H1 (cell line): ENCODE results near the gene ZNF283. TPM values are rescaled to one million over a fixed set of nuclear protein-coding genes. Genes with fewer than 3 reads are reported as not detected.

Experiments used
- GTF2F1 ChIP-seq: IDR thresholded peaks from 2 replicates; pipeline ENCODE4 v1.6.1; 2012; ENCODE audit warnings: low read depth, low read length, improper control_type of control experiment, borderline replicate concordance
- JUND ChIP-seq: IDR thresholded peaks from 2 replicates; pipeline ENCODE4 v1.6.1; 2011; ENCODE audit warnings: mild to moderate bottlenecking, improper control_type of control experiment, low read length
- SIN3A ChIP-seq, 2 experiments: IDR thresholded peaks in 1 of 2; conservative IDR thresholded peaks in 1 of 2; 2 replicates each; pipeline ENCODE4 v1.6.1; 2011 to 2012; ENCODE audit warnings: low read length in 2 of 2, improper control_type of control experiment in 1 of 2, low read depth in 1 of 2, mild to moderate bottlenecking in 1 of 2
- polyA plus RNA-seq, 7 experiments: library from polyadenylated mRNA; depleted of rRNA in 3 of 7; stranded (reverse) in 5 of 7; unstranded in 2 of 7; fragments of >200 nt in 5 of 7; fragments of 200-250 nt in 2 of 7; gene quantifications; 1 replicate in 5 of 7; 2 replicates in 1 of 7; 4 replicates in 1 of 7; pipeline versions ENCODE4 v1.2.1 to v1.2.3, GENCODE V29; 2011 to 2013; ENCODE audit warnings: missing spikeins in 2 of 7, mixed read lengths in 2 of 7
- total RNA-seq: library from RNA; stranded (reverse); fragmentation: NEBNext Ultra II Directional; extraction: Animal tissue kit (Norgen Biotek cat#: 25700); gene quantifications from 2 replicates; pipeline ENCODE4 v1.2.1, GENCODE V29; 2021
- TF ChIP-seq, protein P1 (sequence below): fragments of 300-600 bp; sonication (generic); IDR thresholded peaks from 2 replicates; pipeline ENCODE4 v1.7.1; 2012; ENCODE audit warnings: low read length, moderate library complexity, mild to moderate bottlenecking, inconsistent platforms; ENCODE audit not compliant: insufficient replicate concordance
- TF ChIP-seq, protein P2 (sequence below), 3 experiments: IDR thresholded peaks; 1 replicate in 2 of 3; 2 replicates in 1 of 3; pipeline versions ENCODE4 v1.5.1 to v1.6.1; 2011; ENCODE audit warnings: low read length in 3 of 3, mild to moderate bottlenecking in 3 of 3, inconsistent platforms in 2 of 3, low read depth in 1 of 3, moderate library complexity in 1 of 3; ENCODE audit not compliant: insufficient read depth in 1 of 3; ENCODE audit errors: control extremely low read depth in 1 of 3

Gene ZNF283
- total and polyA plus RNA-seq, 2 of the 8 experiments (the other 6 are each of a cell fraction or from before 2014, with no cell fraction given), result 1.1 to 4.3 TPM

DNA sequence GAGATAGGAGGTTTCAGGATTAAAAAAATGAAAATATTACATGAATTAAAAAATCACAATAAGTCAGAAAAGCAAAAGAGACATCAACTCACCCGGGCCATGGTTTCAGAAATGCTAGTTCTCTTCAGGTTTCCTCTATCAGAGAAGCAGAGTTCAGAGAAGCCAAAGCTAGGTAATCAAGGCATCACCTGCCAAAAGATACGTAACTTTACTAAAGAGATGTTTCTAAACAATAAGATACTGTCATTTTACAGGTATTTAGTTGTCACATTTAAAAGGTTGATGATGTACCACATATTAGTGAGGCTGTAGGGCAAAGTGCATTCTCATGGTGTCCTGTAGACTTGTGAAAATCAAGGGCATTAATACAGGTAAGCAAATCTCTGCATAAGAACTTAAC lies 56.7 kb downstream of the ZNF283 start, which contains the start of gene ZNF404 (continued):
- TF ChIP-seq, protein P1, sequence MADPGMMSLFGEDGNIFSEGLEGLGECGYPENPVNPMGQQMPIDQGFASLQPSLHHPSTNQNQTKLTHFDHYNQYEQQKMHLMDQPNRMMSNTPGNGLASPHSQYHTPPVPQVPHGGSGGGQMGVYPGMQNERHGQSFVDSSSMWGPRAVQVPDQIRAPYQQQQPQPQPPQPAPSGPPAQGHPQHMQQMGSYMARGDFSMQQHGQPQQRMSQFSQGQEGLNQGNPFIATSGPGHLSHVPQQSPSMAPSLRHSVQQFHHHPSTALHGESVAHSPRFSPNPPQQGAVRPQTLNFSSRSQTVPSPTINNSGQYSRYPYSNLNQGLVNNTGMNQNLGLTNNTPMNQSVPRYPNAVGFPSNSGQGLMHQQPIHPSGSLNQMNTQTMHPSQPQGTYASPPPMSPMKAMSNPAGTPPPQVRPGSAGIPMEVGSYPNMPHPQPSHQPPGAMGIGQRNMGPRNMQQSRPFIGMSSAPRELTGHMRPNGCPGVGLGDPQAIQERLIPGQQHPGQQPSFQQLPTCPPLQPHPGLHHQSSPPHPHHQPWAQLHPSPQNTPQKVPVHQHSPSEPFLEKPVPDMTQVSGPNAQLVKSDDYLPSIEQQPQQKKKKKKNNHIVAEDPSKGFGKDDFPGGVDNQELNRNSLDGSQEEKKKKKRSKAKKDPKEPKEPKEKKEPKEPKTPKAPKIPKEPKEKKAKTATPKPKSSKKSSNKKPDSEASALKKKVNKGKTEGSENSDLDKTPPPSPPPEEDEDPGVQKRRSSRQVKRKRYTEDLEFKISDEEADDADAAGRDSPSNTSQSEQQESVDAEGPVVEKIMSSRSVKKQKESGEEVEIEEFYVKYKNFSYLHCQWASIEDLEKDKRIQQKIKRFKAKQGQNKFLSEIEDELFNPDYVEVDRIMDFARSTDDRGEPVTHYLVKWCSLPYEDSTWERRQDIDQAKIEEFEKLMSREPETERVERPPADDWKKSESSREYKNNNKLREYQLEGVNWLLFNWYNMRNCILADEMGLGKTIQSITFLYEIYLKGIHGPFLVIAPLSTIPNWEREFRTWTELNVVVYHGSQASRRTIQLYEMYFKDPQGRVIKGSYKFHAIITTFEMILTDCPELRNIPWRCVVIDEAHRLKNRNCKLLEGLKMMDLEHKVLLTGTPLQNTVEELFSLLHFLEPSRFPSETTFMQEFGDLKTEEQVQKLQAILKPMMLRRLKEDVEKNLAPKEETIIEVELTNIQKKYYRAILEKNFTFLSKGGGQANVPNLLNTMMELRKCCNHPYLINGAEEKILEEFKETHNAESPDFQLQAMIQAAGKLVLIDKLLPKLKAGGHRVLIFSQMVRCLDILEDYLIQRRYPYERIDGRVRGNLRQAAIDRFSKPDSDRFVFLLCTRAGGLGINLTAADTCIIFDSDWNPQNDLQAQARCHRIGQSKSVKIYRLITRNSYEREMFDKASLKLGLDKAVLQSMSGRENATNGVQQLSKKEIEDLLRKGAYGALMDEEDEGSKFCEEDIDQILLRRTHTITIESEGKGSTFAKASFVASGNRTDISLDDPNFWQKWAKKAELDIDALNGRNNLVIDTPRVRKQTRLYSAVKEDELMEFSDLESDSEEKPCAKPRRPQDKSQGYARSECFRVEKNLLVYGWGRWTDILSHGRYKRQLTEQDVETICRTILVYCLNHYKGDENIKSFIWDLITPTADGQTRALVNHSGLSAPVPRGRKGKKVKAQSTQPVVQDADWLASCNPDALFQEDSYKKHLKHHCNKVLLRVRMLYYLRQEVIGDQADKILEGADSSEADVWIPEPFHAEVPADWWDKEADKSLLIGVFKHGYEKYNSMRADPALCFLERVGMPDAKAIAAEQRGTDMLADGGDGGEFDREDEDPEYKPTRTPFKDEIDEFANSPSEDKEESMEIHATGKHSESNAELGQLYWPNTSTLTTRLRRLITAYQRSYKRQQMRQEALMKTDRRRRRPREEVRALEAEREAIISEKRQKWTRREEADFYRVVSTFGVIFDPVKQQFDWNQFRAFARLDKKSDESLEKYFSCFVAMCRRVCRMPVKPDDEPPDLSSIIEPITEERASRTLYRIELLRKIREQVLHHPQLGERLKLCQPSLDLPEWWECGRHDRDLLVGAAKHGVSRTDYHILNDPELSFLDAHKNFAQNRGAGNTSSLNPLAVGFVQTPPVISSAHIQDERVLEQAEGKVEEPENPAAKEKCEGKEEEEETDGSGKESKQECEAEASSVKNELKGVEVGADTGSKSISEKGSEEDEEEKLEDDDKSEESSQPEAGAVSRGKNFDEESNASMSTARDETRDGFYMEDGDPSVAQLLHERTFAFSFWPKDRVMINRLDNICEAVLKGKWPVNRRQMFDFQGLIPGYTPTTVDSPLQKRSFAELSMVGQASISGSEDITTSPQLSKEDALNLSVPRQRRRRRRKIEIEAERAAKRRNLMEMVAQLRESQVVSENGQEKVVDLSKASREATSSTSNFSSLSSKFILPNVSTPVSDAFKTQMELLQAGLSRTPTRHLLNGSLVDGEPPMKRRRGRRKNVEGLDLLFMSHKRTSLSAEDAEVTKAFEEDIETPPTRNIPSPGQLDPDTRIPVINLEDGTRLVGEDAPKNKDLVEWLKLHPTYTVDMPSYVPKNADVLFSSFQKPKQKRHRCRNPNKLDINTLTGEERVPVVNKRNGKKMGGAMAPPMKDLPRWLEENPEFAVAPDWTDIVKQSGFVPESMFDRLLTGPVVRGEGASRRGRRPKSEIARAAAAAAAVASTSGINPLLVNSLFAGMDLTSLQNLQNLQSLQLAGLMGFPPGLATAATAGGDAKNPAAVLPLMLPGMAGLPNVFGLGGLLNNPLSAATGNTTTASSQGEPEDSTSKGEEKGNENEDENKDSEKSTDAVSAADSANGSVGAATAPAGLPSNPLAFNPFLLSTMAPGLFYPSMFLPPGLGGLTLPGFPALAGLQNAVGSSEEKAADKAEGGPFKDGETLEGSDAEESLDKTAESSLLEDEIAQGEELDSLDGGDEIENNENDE, result no peak
- no peak for TF ChIP-seq JUND
- no peak for TF ChIP-seq SIN3A (conservative IDR thresholded peaks at IDR 0.05 in 1 of 2, IDR thresholded peaks at IDR 0.05 in 1 of 2; ENCODE audit: low read depth in 1 of 2, low read length in 2 of 2)
- no peak for TF ChIP-seq GTF2F1
- TF ChIP-seq, protein P2, sequence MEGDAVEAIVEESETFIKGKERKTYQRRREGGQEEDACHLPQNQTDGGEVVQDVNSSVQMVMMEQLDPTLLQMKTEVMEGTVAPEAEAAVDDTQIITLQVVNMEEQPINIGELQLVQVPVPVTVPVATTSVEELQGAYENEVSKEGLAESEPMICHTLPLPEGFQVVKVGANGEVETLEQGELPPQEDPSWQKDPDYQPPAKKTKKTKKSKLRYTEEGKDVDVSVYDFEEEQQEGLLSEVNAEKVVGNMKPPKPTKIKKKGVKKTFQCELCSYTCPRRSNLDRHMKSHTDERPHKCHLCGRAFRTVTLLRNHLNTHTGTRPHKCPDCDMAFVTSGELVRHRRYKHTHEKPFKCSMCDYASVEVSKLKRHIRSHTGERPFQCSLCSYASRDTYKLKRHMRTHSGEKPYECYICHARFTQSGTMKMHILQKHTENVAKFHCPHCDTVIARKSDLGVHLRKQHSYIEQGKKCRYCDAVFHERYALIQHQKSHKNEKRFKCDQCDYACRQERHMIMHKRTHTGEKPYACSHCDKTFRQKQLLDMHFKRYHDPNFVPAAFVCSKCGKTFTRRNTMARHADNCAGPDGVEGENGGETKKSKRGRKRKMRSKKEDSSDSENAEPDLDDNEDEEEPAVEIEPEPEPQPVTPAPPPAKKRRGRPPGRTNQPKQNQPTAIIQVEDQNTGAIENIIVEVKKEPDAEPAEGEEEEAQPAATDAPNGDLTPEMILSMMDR (IDR thresholded peaks at IDR 0.05; ENCODE audit: control extremely low read depth in 1 of 3, insufficient read depth in 1 of 3, low read depth in 1 of 3, low read length in 3 of 3), result no peak
